Liver (tissue), 9 donors: ENCODE data around the gene GRAMD1A. TPM values are rescaled to one million over a fixed set of nuclear protein-coding genes. Genes with fewer than 3 reads are reported as not detected.

Experiments used
- DNase-seq: peaks from one replicate; pipeline ENCODE4 v3.0.0-alpha.2; 2017; ENCODE audit warnings: low spot score
- H3K27ac ChIP-seq, 2 donors: one replicate each; pipeline ENCODE4 v1.7.0; 2013; ENCODE audit warnings: inconsistent platforms in 2 of 2, low read length in 2 of 2, control low read depth in 1 of 2, low read depth in 1 of 2, mild to moderate bottlenecking in 1 of 2
- H3K27me3 ChIP-seq, 4 donors: one replicate each; pipeline versions ENCODE4 v1.6.1 to v1.7.0; 2013; ENCODE audit warnings: low read length in 3 of 4, inconsistent platforms in 1 of 4, mild to moderate bottlenecking in 1 of 4, moderate library complexity in 1 of 4; ENCODE audit not compliant: control insufficient read depth in 4 of 4, insufficient read depth in 4 of 4
- H3K36me3 ChIP-seq, 4 donors: one replicate each; pipeline versions ENCODE4 v1.6.1 to v1.7.0; 2013; ENCODE audit warnings: low read length in 3 of 4, mild to moderate bottlenecking in 3 of 4, low read depth in 1 of 4, moderate library complexity in 1 of 4; ENCODE audit not compliant: control insufficient read depth in 4 of 4, insufficient read depth in 3 of 4
- H3K4me1 ChIP-seq, 4 donors: one replicate each; pipeline versions ENCODE4 v1.6.1 to v1.7.0; 2013; ENCODE audit warnings: low read length in 3 of 4, mild to moderate bottlenecking in 3 of 4, moderate library complexity in 1 of 4; ENCODE audit not compliant: control insufficient read depth in 4 of 4, insufficient read depth in 4 of 4
- H3K4me3 ChIP-seq, 3 donors: one replicate each; pipeline versions ENCODE4 v1.6.1 to v1.7.0; 2013; ENCODE audit warnings: low read length in 3 of 3, control low read depth in 1 of 3, low read depth in 1 of 3, mild to moderate bottlenecking in 1 of 3
- H3K9ac ChIP-seq, 2 donors: one replicate each; pipeline ENCODE4 v1.7.0; 2013; ENCODE audit warnings: low read length in 2 of 2, mild to moderate bottlenecking in 2 of 2, moderate library complexity in 2 of 2, control low read depth in 1 of 2, low read depth in 1 of 2
- H3K9me3 ChIP-seq, 4 donors: one replicate each; pipeline versions ENCODE4 v1.6.1 to v1.7.0; 2013; ENCODE audit warnings: low read length in 3 of 4; ENCODE audit not compliant: control insufficient read depth in 4 of 4
- ATF3 ChIP-seq: IDR thresholded peaks from 2 replicates; pipeline ENCODE4 v1.6.1; 2016; ENCODE audit warnings: antibody characterized with exemption
- EGR1 ChIP-seq, 2 donors: IDR thresholded peaks; 2 replicates each; pipeline ENCODE4 v1.6.1; 2016 to 2018; ENCODE audit warnings: antibody characterized with exemption in 2 of 2, low read depth in 2 of 2
- FOXA1 ChIP-seq: IDR thresholded peaks from 2 replicates; pipeline ENCODE4 v1.6.1; 2016; ENCODE audit warnings: antibody characterized with exemption
- FOXA2 ChIP-seq: IDR thresholded peaks from 2 replicates; pipeline ENCODE4 v1.6.1; 2016; ENCODE audit warnings: antibody characterized with exemption
- GABPA ChIP-seq, 2 donors: IDR thresholded peaks in 1 of 2; conservative IDR thresholded peaks in 1 of 2; 2 replicates each; pipeline ENCODE4 v1.6.1; 2016; ENCODE audit warnings: antibody characterized with exemption in 2 of 2, mild to moderate bottlenecking in 1 of 2, moderate library complexity in 1 of 2
- HNF4A ChIP-seq, 2 donors: conservative IDR thresholded peaks; 2 replicates each; pipeline ENCODE4 v1.6.1; 2016; ENCODE audit warnings: antibody characterized with exemption in 2 of 2, mild to moderate bottlenecking in 2 of 2
- HNF4G ChIP-seq: IDR thresholded peaks from 2 replicates; pipeline ENCODE4 v1.6.1; 2016; ENCODE audit warnings: antibody characterized with exemption
- JUND ChIP-seq, 2 donors: IDR thresholded peaks; 2 replicates each; pipeline ENCODE4 v1.6.1; 2016; ENCODE audit warnings: antibody characterized with exemption in 2 of 2
- NR2F2 ChIP-seq: IDR thresholded peaks from 2 replicates; pipeline ENCODE4 v1.6.1; 2016; ENCODE audit warnings: antibody characterized with exemption
- REST ChIP-seq: IDR thresholded peaks from 2 replicates; pipeline ENCODE4 v1.6.1; 2016; ENCODE audit warnings: antibody characterized with exemption, mild to moderate bottlenecking
- RXRA ChIP-seq, 2 donors: IDR thresholded peaks; 2 replicates each; pipeline ENCODE4 v1.6.1; 2017 to 2018; ENCODE audit warnings: antibody characterized with exemption in 2 of 2, mild to moderate bottlenecking in 1 of 2
- SP1 ChIP-seq: IDR thresholded peaks from 2 replicates; pipeline ENCODE4 v1.6.1; 2018; ENCODE audit warnings: antibody characterized with exemption, mild to moderate bottlenecking
- TAF1 ChIP-seq: conservative IDR thresholded peaks from 2 replicates; pipeline ENCODE4 v1.6.1; 2016; ENCODE audit warnings: antibody characterized with exemption, mild to moderate bottlenecking
- YY1 ChIP-seq: IDR thresholded peaks from 2 replicates; pipeline ENCODE4 v1.6.1; 2016; ENCODE audit warnings: antibody characterized with exemption, mild to moderate bottlenecking
- WGBS: extraction: QIAGEN DNeasy Blood & Tissue Kit; methylation state at CpG from one replicate; pipeline ENCODE4 v1.1.7; 2013; 5-methylcytosine and 5-hydroxymethylcytosine counted together
- polyA plus RNA-seq, 2 donors: library from polyadenylated mRNA; stranded (reverse) in 1 of 2; unstranded in 1 of 2; fragments of 200-250 nt in 1 of 2; fragments of >200 nt in 1 of 2; fragmentation: Nextera tagmentation in 1 of 2; extraction: Ambion mirVana in 1 of 2; gene quantifications; one replicate each; pipeline versions ENCODE4 v1.2.1 to v1.2.3, GENCODE V29; 2013 to 2015
- total RNA-seq, 2 donors: library from RNA; depleted of rRNA; stranded (reverse); fragments of >200 nt; gene quantifications; one replicate each; pipeline ENCODE4 v1.2.3, GENCODE V29; 2014
- TF ChIP-seq, protein P1 (sequence below): fragments of 150-350 bp; IDR thresholded peaks from 2 replicates; pipeline ENCODE4 v1.5.1; 2017; ENCODE audit warnings: improper control_type of control experiment, low read depth, low read length; ENCODE audit not compliant: missing input control
- TF ChIP-seq, protein P2 (sequence below): IDR thresholded peaks from 2 replicates; pipeline ENCODE4 v1.6.1; 2016; ENCODE audit warnings: antibody characterized with exemption
- donor health status: healthy.
- donor health status: healthy.
- donor health status: healthy.
- donor health status: healthy.
- donor health status: healthy.

Gene GRAMD1A
- total and polyA plus RNA-seq, 4 donors: 8.6 to 14.1 (median 11.2) TPM

GRCh38 chr19:35030257-35031071 lies 30.3 kb downstream of the GRAMD1A start, which contains the start of gene SCN1B:
Gene SCN1B, plus strand, starts transcription at chr19:35030470. Its CDS starts 351 bp downstream, at chr19:35030821.
- Histone ChIP-seq H3K36me3 (peaks cover 0 to 10% (median under 1%) of the 10 kb centered on the region in 4 donors), H3K9ac (no peak within 1 kb of the TSS), H3K4me3 (peak within 1 kb of the TSS in 2 of 3 donors; percentile 41 to 70), H3K9me3 (no peaks in the 10 kb centered on the region), H3K4me1 (peaks cover 3 to 11% (median 8%) of the 10 kb centered on the region in 4 donors), H3K27me3 (no peaks in the 10 kb centered on the region), H3K27ac (no peak within 1 kb of the TSS)
- no peak for DNase-seq
- TF ChIP-seq HNF4A (conservative IDR thresholded peaks at IDR 0.05): no peak
- no peak for TF ChIP-seq JUND (IDR thresholded peaks at IDR 0.05)
- TF ChIP-seq ATF3: no peak
- no peak for TF ChIP-seq EGR1 (IDR thresholded peaks at IDR 0.05; ENCODE audit: low read depth in 2 of 2)
- TF ChIP-seq, protein P1, sequence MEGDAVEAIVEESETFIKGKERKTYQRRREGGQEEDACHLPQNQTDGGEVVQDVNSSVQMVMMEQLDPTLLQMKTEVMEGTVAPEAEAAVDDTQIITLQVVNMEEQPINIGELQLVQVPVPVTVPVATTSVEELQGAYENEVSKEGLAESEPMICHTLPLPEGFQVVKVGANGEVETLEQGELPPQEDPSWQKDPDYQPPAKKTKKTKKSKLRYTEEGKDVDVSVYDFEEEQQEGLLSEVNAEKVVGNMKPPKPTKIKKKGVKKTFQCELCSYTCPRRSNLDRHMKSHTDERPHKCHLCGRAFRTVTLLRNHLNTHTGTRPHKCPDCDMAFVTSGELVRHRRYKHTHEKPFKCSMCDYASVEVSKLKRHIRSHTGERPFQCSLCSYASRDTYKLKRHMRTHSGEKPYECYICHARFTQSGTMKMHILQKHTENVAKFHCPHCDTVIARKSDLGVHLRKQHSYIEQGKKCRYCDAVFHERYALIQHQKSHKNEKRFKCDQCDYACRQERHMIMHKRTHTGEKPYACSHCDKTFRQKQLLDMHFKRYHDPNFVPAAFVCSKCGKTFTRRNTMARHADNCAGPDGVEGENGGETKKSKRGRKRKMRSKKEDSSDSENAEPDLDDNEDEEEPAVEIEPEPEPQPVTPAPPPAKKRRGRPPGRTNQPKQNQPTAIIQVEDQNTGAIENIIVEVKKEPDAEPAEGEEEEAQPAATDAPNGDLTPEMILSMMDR: no peak
- TF ChIP-seq FOXA1: no peak
- TF ChIP-seq TAF1: no peak
- no peak for TF ChIP-seq NR2F2
- TF ChIP-seq HNF4G: no peak
- no peak for TF ChIP-seq SP1
- no peak for TF ChIP-seq GABPA (IDR thresholded peaks at IDR 0.05 in 1 of 2, conservative IDR thresholded peaks at IDR 0.05 in 1 of 2)
- no peak for TF ChIP-seq REST
- no peak for TF ChIP-seq RXRA (IDR thresholded peaks at IDR 0.05)
- TF ChIP-seq FOXA2: no peak
- TF ChIP-seq YY1: no peak
- WGBS: under 1% methylated on average over 118 of the region's 118 CpGs

- no peaks in the 10 kb centered on the region for H3K27me3 ChIP-seq
- no peak overlapping the region for H3K9ac ChIP-seq
- no peak for DNase-seq
- H3K4me3 ChIP-seq: peak overlapping the region in 2 of 3 donors; percentile 41 to 70
- peaks cover 3 to 11% (median 8%) of the 10 kb centered on the region in 4 donors for H3K4me1 ChIP-seq
- H3K27ac ChIP-seq: no peak overlapping the region
- H3K36me3 ChIP-seq: peaks cover 0 to 6% (median under 1%) of the 10 kb centered on the region in 4 donors
- 19% methylated on average over 31 of the region's 31 CpGs for WGBS
- no peaks in the 10 kb centered on the region for H3K9me3 ChIP-seq
- TF ChIP-seq JUND (IDR thresholded peaks at IDR 0.05) (no peak), RXRA (IDR thresholded peaks at IDR 0.05) (no peak), HNF4G (no peak), FOXA1 (no peak), HNF4A (conservative IDR thresholded peaks at IDR 0.05) (no peak), FOXA2 (no peak), SP1 (no peak), YY1 (no peak), NR2F2 (no peak), REST (no peak), EGR1 (IDR thresholded peaks at IDR 0.05; ENCODE audit: low read depth in 2 of 2) (no peak)
- TF ChIP-seq, protein P2, sequence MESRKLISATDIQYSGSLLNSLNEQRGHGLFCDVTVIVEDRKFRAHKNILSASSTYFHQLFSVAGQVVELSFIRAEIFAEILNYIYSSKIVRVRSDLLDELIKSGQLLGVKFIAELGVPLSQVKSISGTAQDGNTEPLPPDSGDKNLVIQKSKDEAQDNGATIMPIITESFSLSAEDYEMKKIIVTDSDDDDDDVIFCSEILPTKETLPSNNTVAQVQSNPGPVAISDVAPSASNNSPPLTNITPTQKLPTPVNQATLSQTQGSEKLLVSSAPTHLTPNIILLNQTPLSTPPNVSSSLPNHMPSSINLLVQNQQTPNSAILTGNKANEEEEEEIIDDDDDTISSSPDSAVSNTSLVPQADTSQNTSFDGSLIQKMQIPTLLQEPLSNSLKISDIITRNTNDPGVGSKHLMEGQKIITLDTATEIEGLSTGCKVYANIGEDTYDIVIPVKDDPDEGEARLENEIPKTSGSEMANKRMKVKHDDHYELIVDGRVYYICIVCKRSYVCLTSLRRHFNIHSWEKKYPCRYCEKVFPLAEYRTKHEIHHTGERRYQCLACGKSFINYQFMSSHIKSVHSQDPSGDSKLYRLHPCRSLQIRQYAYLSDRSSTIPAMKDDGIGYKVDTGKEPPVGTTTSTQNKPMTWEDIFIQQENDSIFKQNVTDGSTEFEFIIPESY: no peak
Observed at GRCh38 chr19:35031072-35031881, 31.2 kb downstream of the GRAMD1A start.
